HG03565 (cell line): ENCODE measurements around the gene ACER3.

Experiments
- ATAC-seq: cut with Tn5 transposase; IDR thresholded peaks from one replicate; pipeline ENCODE4 v1.9.1; 2021; ENCODE audit warnings: mild to moderate bottlenecking, moderate library complexity; ENCODE audit not compliant: unreplicated experiment

ACER3 gene

GRCh38 chr11:77072851-77073327, 212.2 kb downstream of the ACER3 start:
- ATAC-seq, result no peak

GRCh38 chr11:77073328-77074001, 212.7 kb downstream of the ACER3 start:
- no peak for ATAC-seq

GRCh38 chr11:77074205-77074604, 213.5 kb downstream of the ACER3 start:
- no peak for ATAC-seq

GRCh38 chr11:77074626-77075221, 214.0 kb downstream of the ACER3 start:
- ATAC-seq, result no peak

DNA sequence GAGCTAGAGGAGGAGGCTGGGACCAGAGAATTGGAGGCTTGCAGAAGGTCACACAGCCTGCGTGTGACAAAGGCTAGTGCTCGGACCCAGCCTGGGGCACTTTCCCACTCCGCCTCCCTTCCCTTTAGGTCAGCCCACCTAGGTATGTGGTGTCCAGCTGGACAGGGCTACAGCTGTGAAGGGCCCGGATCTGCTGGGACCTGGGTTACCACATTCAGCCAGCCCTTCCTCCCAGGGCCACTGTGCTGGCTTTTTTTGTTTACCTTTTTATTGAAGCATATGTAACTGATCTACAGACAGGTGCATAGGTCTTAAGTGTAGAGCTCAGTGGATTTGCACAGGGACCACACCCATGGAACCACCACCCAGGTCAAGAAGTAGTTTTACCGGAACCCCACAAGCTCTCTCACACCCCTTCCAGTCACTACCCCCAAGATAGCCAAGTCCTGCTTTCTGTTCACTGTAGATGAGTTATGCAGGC, 214.7 kb downstream of the ACER3 start:
- no peak for ATAC-seq
